Nephron progenitor cell (in vitro differentiated cells): ENCODE data around the gene MNX1.

Experiments
- DNase-seq: peaks from one replicate; pipeline ENCODE4 v3.0.0; 2021
- H3K27ac Mint-ChIP-seq: 2 replicates; pipeline ENCODE4 v1.8.0; 2021; ENCODE audit warnings: mild to moderate bottlenecking, moderate library complexity, mixed read lengths
- H3K27me3 Mint-ChIP-seq: 2 replicates; pipeline ENCODE4 v1.8.0; 2021; ENCODE audit warnings: mild to moderate bottlenecking, low read depth, mixed read lengths; ENCODE audit not compliant: poor library complexity
- H3K36me3 Mint-ChIP-seq: 2 replicates; pipeline ENCODE4 v1.8.0; 2021; ENCODE audit warnings: low read depth, mixed read lengths
- H3K4me1 Mint-ChIP-seq: 2 replicates; pipeline ENCODE4 v1.8.0; 2021; ENCODE audit warnings: mixed read lengths
- H3K4me3 Mint-ChIP-seq: 2 replicates; pipeline ENCODE4 v1.8.0; 2021; ENCODE audit warnings: mild to moderate bottlenecking, moderate library complexity, mixed read lengths
- H3K9me3 Mint-ChIP-seq: 2 replicates; pipeline ENCODE4 v1.8.0; 2021; ENCODE audit warnings: mild to moderate bottlenecking, moderate library complexity, mixed read lengths
- CTCF ChIP-seq: fragments of 200-600 bp; sonication (generic); IDR thresholded peaks from 2 replicates; pipeline ENCODE4 v1.5.0; 2021; ENCODE audit warnings: antibody characterized with exemption

Gene MNX1

GRCh38 chr7:157006205-157006747 is 4.2 kb downstream of the MNX1 start:
- TF ChIP-seq CTCF, result no peak
- DNase-seq, result no peak
- Mint-ChIP-seq H3K4me1 (peaks cover 30% of the 10 kb centered on the region), H3K4me3 (no peak overlapping the region), H3K27ac (no peak overlapping the region), H3K27me3 (peaks cover 88% of the 10 kb centered on the region), H3K36me3 (no peaks in the 10 kb centered on the region), H3K9me3 (peaks cover 5% of the 10 kb centered on the region)

- Mint-ChIP-seq H3K9me3 (peaks cover 5% of the 10 kb centered on the region), H3K27me3 (peaks cover 90% of the 10 kb centered on the region), H3K4me3 (no peak overlapping the region), H3K4me1 (peaks cover 36% of the 10 kb centered on the region), H3K36me3 (no peaks in the 10 kb centered on the region), H3K27ac (no peak overlapping the region)
- no peak for TF ChIP-seq CTCF
- no peak for DNase-seq
Observed at GRCh38 chr7:157005456-157006204, 4.8 kb downstream of the MNX1 start.

GRCh38 chr7:157004521-157005455 is 5.7 kb downstream of the MNX1 start:
- Mint-ChIP-seq H3K27me3 (peaks cover 98% of the 10 kb centered on the region), H3K4me3 (peak overlapping the region; percentile 28), H3K9me3 (peaks cover 5% of the 10 kb centered on the region), H3K27ac (no peak overlapping the region), H3K4me1 (peaks cover 38% of the 10 kb centered on the region), H3K36me3 (no peaks in the 10 kb centered on the region)
- no peak for DNase-seq
- no peak for TF ChIP-seq CTCF

- Mint-ChIP-seq H3K9me3 (peaks cover 5% of the 10 kb centered on the region), H3K27me3 (peaks cover 100% of the 10 kb centered on the region), H3K36me3 (no peaks in the 10 kb centered on the region), H3K4me1 (peaks cover 38% of the 10 kb centered on the region), H3K27ac (no peak overlapping the region), H3K4me3 (peak overlapping the region; percentile 23)
- no peak for TF ChIP-seq CTCF
- peak; percentile 75 for DNase-seq
Observed at GRCh38 chr7:157003756-157004520, 6.5 kb downstream of the MNX1 start.

- Mint-ChIP-seq H3K36me3 (no peaks in the 10 kb centered on the region), H3K4me3 (no peak overlapping the region), H3K4me1 (peaks cover 38% of the 10 kb centered on the region), H3K27ac (no peak overlapping the region), H3K9me3 (peaks cover 5% of the 10 kb centered on the region), H3K27me3 (peaks cover 100% of the 10 kb centered on the region)
- TF ChIP-seq CTCF, result no peak
- no peak for DNase-seq
Observed at GRCh38 chr7:157003445-157003755, 7.1 kb downstream of the MNX1 start.
